Panc1 (cell line): ENCODE measurements around the gene GLT8D2.

Experiments
- POLR2AphosphoS5 ChIP-seq: IDR thresholded peaks from 2 replicates; pipeline ENCODE4 v1.6.1; 2012; ENCODE audit warnings: mild to moderate bottlenecking, low read depth, low read length, moderate library complexity
- SIN3A ChIP-seq: IDR thresholded peaks from 2 replicates; pipeline ENCODE4 v1.6.1; 2012; ENCODE audit warnings: low read depth, mild to moderate bottlenecking, low read length, moderate library complexity, borderline replicate concordance; ENCODE audit not compliant: insufficient read depth
- TCF7L2 ChIP-seq: IDR thresholded peaks from 2 replicates; pipeline ENCODE4 v1.6.1; 2011; ENCODE audit warnings: mild to moderate bottlenecking, low read depth, low read length, inconsistent platforms
- TF ChIP-seq, protein P1 (sequence below): fragments of 450-650 bp; IDR thresholded peaks from 2 replicates; pipeline ENCODE4 v1.5.1; 2017; ENCODE audit warnings: mild to moderate bottlenecking

DNA sequence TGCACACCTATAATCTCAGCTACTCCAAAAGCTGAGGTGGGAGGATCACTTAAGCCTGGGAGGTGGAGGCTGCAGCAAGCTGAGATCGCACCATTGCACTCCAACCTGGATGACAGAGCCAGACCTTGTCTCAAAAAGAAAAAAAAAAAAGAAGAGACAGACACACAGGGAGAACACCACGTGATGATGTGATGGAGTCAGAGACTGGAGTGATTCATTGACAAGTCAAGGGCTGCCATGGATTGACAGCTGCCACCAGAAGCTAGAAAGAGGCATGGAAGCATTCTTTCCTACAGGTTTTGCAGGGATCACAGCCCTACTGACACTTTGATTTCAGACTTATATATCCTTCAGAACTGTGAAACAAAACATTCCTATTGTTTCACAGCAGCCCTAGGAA is 10.8 kb upstream of the GLT8D2 start:
- TF ChIP-seq TCF7L2 (no peak), POLR2AphosphoS5 (no peak), SIN3A (no peak)
- TF ChIP-seq, protein P1, sequence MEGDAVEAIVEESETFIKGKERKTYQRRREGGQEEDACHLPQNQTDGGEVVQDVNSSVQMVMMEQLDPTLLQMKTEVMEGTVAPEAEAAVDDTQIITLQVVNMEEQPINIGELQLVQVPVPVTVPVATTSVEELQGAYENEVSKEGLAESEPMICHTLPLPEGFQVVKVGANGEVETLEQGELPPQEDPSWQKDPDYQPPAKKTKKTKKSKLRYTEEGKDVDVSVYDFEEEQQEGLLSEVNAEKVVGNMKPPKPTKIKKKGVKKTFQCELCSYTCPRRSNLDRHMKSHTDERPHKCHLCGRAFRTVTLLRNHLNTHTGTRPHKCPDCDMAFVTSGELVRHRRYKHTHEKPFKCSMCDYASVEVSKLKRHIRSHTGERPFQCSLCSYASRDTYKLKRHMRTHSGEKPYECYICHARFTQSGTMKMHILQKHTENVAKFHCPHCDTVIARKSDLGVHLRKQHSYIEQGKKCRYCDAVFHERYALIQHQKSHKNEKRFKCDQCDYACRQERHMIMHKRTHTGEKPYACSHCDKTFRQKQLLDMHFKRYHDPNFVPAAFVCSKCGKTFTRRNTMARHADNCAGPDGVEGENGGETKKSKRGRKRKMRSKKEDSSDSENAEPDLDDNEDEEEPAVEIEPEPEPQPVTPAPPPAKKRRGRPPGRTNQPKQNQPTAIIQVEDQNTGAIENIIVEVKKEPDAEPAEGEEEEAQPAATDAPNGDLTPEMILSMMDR = no peak
